Thoracic aorta (tissue), 2 donors: ENCODE results near the gene KAZN. TPM values are rescaled to one million over a fixed set of nuclear protein-coding genes. Genes with fewer than 3 reads are reported as not detected.

ENCODE experiments used
- ATAC-seq: fragments of 150-250 bp; one replicate; pipeline ENCODE4 v1.8.0; 2017; ENCODE audit warnings: low read depth; ENCODE audit not compliant: insufficient number of reproducible peaks, low FRiP score
- DNase-seq: peaks from one replicate; pipeline ENCODE4 v3.0.0-alpha.2; 2020; ENCODE audit warnings: low spot score
- H3K27ac ChIP-seq, 2 donors: fragments of 200-600 bp; sonication (generic); 1 replicate in 1 of 2; 2 replicates in 1 of 2; pipeline ENCODE4 v1.5.1; 2016; ENCODE audit warnings: mild to moderate bottlenecking in 2 of 2, moderate library complexity in 2 of 2
- H3K27me3 ChIP-seq: fragments of 200-600 bp; sonication (generic); replicated peaks from 2 replicates; pipeline ENCODE4 v1.6.0; 2016; ENCODE audit warnings: mild to moderate bottlenecking; ENCODE audit not compliant: insufficient read depth
- H3K36me3 ChIP-seq: fragments of 200-600 bp; sonication (generic); one replicate; pipeline ENCODE4 v1.5.1; 2016
- H3K4me1 ChIP-seq, 2 donors: fragments of 200-600 bp; sonication (generic); 1 replicate in 1 of 2; 2 replicates in 1 of 2; pipeline versions ENCODE4 v1.5.1 to v1.6.0; 2016; ENCODE audit warnings: low read depth in 2 of 2, mild to moderate bottlenecking in 1 of 2; ENCODE audit not compliant: control insufficient read depth in 1 of 2
- H3K4me3 ChIP-seq: fragments of 200-600 bp; sonication (generic); 2 replicates; pipeline ENCODE4 v1.5.1; 2016; ENCODE audit warnings: mild to moderate bottlenecking
- H3K9me3 ChIP-seq: fragments of 200-600 bp; sonication (generic); 2 replicates; pipeline ENCODE4 v1.5.1; 2016
- CTCF ChIP-seq: fragments of 200-600 bp; sonication (generic); IDR thresholded peaks from one replicate; pipeline ENCODE4 v1.5.1; 2019; ENCODE audit warnings: antibody characterized with exemption
- total RNA-seq, 2 donors: library from RNA; depleted of rRNA; stranded (reverse); fragments of >200 nt; gene quantifications; one replicate each; pipeline versions ENCODE4 v1.1.0 to v1.2.3, GENCODE V29; 2016

Gene KAZN
- total RNA-seq, 2 donors from 2014 or later = 17.4 to 30.3 TPM

DNA sequence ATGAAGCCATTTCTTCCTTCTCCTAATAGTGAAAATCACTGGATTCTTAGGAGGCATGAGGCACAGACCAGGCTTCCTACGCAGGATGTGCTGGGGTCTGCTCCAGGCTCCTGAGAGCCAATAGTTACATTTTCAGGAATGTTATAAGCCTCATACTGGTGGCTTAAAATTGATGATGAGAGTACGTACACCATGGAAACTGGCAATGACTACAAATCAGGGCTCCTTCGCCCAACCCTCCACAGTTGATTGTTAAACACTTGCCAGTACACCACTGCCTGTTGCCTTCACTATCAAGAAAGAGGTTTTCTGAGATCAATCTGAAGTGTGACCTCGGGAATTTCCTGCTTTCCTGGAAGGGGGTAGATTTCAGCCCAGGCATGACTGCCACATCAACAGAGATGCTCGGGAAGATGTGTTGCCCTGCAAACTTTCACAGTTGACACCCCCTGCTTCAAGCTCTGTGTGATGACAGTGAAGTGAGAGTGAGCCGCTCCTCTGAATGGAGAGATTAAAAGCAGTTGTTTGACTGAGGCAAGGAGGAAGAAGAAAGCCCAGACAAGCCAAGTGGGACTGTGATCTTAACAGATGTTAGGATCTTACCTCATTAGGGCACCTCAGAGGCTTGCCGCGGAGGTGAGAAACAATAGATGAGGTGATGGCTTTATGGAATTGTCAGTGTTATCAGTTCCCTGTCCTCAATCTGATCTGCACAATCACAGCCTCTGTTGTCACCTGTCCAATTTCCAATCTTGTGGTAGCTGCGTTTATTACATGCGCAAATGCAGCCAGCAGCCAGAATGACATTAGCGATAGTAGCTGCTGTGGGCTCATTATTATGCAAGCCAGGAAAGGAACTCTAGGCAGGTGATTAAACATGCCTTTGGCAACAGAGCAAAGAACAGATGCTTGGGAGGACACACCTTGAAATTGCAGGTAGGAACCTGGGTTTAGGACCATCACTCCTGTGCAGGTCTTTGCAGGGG, 277.3 kb downstream of the KAZN start:
- Histone ChIP-seq H3K27ac (no peak overlapping the region), H3K9me3 (no peaks in the 10 kb centered on the region), H3K4me1 (no peaks in the 10 kb centered on the region), H3K36me3 (no peaks in the 10 kb centered on the region), H3K27me3 (no peaks in the 10 kb centered on the region), H3K4me3 (no peak overlapping the region)
- ATAC-seq = no peak
- TF ChIP-seq CTCF = no peak
- DNase-seq = no peak

DNA sequence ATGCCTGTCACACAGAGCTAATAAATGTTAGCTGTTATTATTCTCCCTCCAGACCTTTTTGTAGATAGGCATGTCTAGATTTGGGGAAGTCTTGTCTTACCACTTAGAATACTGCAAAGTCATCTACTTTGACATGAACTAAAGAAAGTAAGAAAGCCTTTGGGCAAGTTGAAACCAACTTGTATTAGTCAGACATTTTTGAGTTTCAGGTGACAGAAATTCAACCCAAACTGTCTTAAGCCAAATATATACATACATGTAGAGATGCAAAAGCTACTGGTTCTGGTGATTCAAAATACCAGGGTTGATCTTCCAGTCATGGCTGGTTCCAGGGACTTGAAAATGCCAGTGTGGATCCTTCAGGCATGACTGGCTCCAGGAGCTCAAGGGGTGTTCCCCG, 278.3 kb downstream of the KAZN start:
- ATAC-seq = no peak
- Histone ChIP-seq H3K27ac (no peak overlapping the region), H3K36me3 (no peaks in the 10 kb centered on the region), H3K4me1 (no peaks in the 10 kb centered on the region), H3K4me3 (no peak overlapping the region), H3K27me3 (no peaks in the 10 kb centered on the region), H3K9me3 (no peaks in the 10 kb centered on the region)
- TF ChIP-seq CTCF = no peak
- DNase-seq = no peak

DNA sequence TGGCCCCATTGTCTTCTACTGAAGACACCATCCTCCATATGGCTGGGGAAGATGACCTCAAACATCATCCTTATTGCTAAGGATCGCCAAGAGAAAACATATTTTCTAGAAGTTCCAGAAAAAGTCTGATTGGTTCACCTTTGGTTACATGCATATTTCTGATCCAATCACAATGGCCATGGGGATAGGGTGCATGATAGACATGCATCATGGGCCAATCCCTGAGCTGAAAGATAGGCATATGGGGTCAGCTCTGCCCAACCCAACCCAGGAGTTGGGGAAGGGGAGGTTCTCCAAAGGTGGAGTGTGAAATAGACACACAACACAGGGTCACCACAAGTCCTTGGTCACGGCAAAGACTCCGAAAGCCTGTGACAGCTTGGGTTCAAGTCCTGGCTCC, 278.7 kb downstream of the KAZN start:
- H3K4me1 ChIP-seq = no peaks in the 10 kb centered on the region
- no peaks in the 10 kb centered on the region for H3K27me3 ChIP-seq
- no peaks in the 10 kb centered on the region for H3K36me3 ChIP-seq
- DNase-seq (no peak), ATAC-seq (no peak)
- H3K4me3 ChIP-seq = no peak overlapping the region
- no peaks in the 10 kb centered on the region for H3K9me3 ChIP-seq
- no peak for TF ChIP-seq CTCF
- H3K27ac ChIP-seq = no peak overlapping the region

DNA sequence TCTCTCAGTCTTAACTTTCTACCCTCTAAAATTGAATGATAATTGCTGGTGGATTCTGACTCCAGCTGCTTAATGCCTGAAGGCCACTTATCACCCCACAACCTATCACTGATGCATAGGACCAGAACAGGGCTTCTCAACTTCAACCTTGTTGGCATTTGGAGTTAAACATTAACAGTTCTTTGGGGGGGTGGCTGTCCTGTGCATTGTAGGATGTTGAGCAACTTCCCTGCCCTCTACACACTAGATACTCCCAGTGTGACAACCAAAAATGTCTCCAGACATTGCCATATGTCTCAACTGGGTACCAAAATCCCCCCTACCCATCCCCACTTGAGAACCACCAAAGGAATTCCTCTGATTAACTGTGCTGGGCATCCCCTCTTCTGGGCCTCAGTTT, 279.6 kb downstream of the KAZN start:
- no peak for TF ChIP-seq CTCF
- no peak for DNase-seq
- Histone ChIP-seq H3K4me1 (no peaks in the 10 kb centered on the region), H3K36me3 (no peaks in the 10 kb centered on the region), H3K9me3 (no peaks in the 10 kb centered on the region), H3K27ac (no peak overlapping the region), H3K4me3 (no peak overlapping the region), H3K27me3 (no peaks in the 10 kb centered on the region)
- no peak for ATAC-seq

DNA sequence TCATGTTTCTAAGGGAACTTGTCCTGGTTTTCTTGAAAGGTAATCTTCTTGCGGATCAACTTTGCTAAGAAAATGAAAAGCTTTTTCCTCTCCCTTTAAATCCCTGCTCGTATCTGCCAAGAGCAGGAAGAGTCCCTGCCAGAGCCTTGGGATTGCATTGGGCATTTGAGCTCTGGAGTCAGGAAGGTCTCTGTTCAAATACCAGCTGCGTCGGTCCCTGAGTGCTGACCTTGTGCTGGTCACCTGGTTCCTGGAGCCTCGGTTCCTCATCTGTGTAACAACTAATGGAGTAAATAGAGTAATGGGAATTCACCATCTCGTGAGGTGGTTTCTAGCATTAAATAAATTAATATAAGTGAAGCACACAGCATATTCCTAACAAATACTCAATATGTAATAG, 280.5 kb downstream of the KAZN start:
- no peak for ATAC-seq

More for the DNA sequence above, 280.5 kb downstream of the KAZN start:
- H3K36me3 ChIP-seq = no peaks in the 10 kb centered on the region
- DNase-seq = no peak
- H3K4me1 ChIP-seq = no peaks in the 10 kb centered on the region
- H3K4me3 ChIP-seq = no peak overlapping the region
- no peaks in the 10 kb centered on the region for H3K9me3 ChIP-seq
- TF ChIP-seq CTCF = no peak
- no peaks in the 10 kb centered on the region for H3K27me3 ChIP-seq
- H3K27ac ChIP-seq = no peak overlapping the region
